BJ (cell line): Measurements from ENCODE around the gene HINT2. TPM values are rescaled to one million over a fixed set of nuclear protein-coding genes. Genes with fewer than 3 reads are reported as not detected.

Experiments
- CTCF ChIA-PET: fragments of 350-600 bp; formaldehyde crosslinking; extraction: SDS; loops from one replicate; lab custom pipeline; 2021; ENCODE audit warnings: antibody characterized with exemption, inconsistent platforms; lab: Yijun Ruan, JAX
- POLR2A ChIA-PET: fragments of 300-600 bp; sonication (Branson Sonifier 250); formaldehyde crosslinking; extraction: SDS; loops from one replicate; lab custom pipeline; 2021; ENCODE audit warnings: antibody characterized with exemption; lab: Charles Lee
- DNase-seq: peaks from one replicate; pipeline ENCODE4 v3.0.0-alpha.2; 2011; ENCODE audit warnings: low read depth
- H3K27me3 ChIP-seq: 2 replicates; pipeline ENCODE4 v1.6.0; 2011; ENCODE audit warnings: low read length; ENCODE audit not compliant: control insufficient read depth, insufficient read depth
- H3K36me3 ChIP-seq: 2 replicates; pipeline ENCODE4 v1.5.1; 2011; ENCODE audit warnings: low read length; ENCODE audit not compliant: control insufficient read depth, insufficient read depth
- H3K4me3 ChIP-seq: 2 replicates; pipeline ENCODE4 v1.5.1; 2011; ENCODE audit warnings: low read depth, mild to moderate bottlenecking, control low read depth, low read length
- CTCF ChIP-seq: IDR thresholded peaks from 2 replicates; pipeline ENCODE4 v1.5.1; 2011; ENCODE audit warnings: low read depth, mild to moderate bottlenecking, control low read depth, inconsistent platforms, low read length, moderate library complexity; ENCODE audit not compliant: insufficient read depth
- polyA plus RNA-seq: library from polyadenylated mRNA; depleted of rRNA; stranded (reverse); fragments of >200 nt; gene quantifications from 2 replicates; pipeline ENCODE4 v1.2.3, GENCODE V29; 2011

The HINT2 gene
- polyA plus RNA-seq, 1 experiment: 30.0 TPM

DNA sequence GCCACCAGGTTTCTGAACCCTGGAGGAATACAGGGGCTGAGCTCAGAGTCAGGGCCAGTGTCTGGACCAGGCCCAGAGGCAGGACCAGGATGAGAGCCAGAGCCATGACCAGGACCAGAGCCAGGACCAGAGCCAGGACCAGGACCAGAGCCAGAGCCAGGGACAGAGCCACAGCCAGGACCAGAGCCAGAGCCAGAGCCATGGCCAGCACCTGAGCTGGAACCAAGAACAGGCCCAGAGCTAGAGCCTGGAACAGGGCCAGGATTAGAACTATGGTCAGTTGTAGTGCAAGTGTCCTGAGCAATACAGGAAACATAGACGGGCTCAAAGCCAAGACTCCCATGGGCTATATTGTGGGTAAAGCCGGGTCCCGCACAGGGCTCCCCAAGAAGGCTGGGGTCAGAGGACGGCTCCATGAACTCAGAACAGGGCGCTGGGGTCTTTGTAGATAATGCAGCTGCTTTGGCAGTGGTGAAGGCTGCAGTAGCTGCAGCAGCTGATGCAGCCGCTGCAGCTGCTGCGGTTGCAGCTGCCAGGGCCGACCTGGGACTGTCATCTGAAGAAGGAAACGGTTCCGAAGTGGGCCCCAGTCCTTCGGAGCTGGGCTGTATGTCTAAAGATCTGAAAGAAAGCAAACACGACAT, 3.3 kb downstream of the HINT2 start:
- Histone ChIP-seq H3K4me3 (peak overlapping the region; percentile 48), H3K27me3 (no peaks in the 10 kb centered on the region), H3K36me3 (peaks cover 11% of the 10 kb centered on the region)
- POLR2A ChIA-PET: interaction anchor here (0.6 kb wide), 1 partner anchor 17 kb away, joined by 3 read pairs; no protein-coding TSS in a partner anchor
- CTCF ChIA-PET: interaction anchor here (0.8 to 5.0 kb wide), 6 partner anchors 16 to 99 kb away, joined by 3 to 46 read pairs (median 12); partner anchors contain the start of genes FAM221B and NPR2
- no peak for DNase-seq
- no peak for TF ChIP-seq CTCF

DNA sequence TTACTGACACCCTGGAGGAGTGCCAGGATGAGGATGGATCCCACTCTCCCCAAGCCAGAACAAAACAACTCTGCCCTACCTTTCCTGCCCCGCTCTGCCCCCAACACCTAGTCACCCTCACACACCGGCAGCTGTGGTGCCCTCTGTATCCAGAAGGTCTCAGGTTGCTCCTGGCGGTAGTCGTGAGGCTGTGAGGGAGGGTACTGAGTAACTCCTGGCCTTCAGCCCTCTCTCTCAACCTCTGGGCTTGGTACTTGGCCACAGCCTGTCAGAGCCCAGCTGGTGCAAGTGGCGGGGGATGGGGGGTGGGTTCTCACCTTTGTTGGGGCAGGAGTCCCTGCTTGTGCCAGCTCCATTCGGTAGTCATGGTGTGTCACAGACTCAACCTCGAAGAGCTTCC, 4.7 kb downstream of the HINT2 start:
- DNase-seq: no peak
- Histone ChIP-seq H3K36me3 (peaks cover 20% of the 10 kb centered on the region), H3K27me3 (no peaks in the 10 kb centered on the region), H3K4me3 (no peak overlapping the region)
- TF ChIP-seq CTCF: no peak
- POLR2A ChIA-PET: no interaction called here
- CTCF ChIA-PET: interaction anchor here (1.3 to 5.0 kb wide), 2 partner anchors 17 to 72 kb away, joined by 3 to 33 read pairs; partner anchors contain the start of gene FAM221B

- POLR2A ChIA-PET: no interaction called here
- H3K4me3 ChIP-seq: no peak overlapping the region
- no peak for DNase-seq
- peaks cover 21% of the 10 kb centered on the region for H3K36me3 ChIP-seq
- TF ChIP-seq CTCF: no peak
- CTCF ChIA-PET: interaction anchor here (1.0 to 1.3 kb wide), 2 partner anchors 18 kb away, joined by 4 read pairs; no protein-coding TSS in a partner anchor
- no peaks in the 10 kb centered on the region for H3K27me3 ChIP-seq
Observed at GRCh38 chr9:35808433-35808832, 6.4 kb downstream of the HINT2 start.

DNA sequence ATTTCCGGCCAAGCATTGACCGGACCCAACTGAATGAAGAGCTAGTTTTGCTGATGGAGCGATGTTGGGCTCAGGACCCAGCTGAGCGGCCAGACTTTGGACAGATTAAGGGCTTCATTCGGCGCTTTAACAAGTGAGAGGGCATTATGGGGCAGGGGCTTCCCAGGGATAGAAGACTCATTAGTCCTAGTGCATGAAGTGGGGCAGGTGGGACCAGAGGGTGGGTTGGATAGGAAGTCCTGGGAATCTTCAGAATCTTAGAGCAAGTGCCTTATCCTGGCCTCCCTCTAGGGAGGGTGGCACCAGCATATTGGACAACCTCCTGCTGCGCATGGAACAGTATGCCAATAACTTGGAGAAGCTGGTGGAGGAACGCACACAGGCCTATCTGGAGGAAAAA, 8.7 kb downstream of the HINT2 start:
- DNase-seq: no peak
- no peaks in the 10 kb centered on the region for H3K27me3 ChIP-seq
- peaks cover 23% of the 10 kb centered on the region for H3K36me3 ChIP-seq
- TF ChIP-seq CTCF: no peak
- CTCF ChIA-PET: interaction anchor here (1.2 to 1.5 kb wide), 4 partner anchors 16 to 76 kb away, joined by 3 to 7 read pairs (median 5); no protein-coding TSS in a partner anchor
- H3K4me3 ChIP-seq: no peak overlapping the region
- POLR2A ChIA-PET: no interaction called here

DNA sequence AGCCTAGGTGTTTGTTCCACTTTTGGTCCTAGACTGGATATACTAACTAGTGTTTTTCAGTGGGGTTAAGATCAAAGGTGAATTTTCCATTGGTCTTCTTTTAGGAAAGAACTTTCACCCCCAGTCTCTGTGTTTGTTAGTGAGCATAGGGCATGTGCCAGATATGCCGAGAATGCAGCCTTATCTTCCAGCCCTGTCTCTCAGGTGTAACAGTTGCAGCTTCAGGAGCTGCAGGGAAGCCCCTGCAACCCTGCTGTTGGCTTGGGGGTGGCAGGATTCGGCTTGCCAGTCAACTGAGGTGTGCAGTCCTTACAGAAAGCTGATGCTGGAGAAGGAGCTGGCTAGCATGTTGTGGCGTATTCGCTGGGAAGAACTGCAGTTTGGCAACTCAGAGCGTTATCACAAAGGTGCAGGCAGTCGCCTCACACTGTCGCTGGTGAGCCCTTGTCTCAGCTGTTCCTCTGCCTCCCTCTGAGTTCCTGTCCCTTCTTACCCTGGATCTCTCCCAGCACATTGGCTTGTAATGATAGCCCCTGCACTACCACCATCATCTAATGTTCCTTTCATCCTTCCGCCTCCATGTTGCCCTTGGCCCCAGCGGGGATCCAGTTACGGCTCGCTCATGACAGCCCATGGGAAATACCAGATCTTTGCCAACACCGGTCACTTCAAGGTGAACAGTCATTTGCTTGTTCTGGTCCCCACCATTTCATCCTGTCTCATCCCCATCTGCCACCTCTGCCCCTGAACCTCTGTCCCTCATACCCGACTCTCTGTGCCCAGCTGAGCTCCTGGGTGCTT, 13.3 kb downstream of the HINT2 start:
- H3K36me3 ChIP-seq: peaks cover 19% of the 10 kb centered on the region
- DNase-seq: no peak
- POLR2A ChIA-PET: no interaction called here
- CTCF ChIA-PET: interaction anchor here (1.6 to 5.4 kb wide), 3 partner anchors 12 to 97 kb away, joined by 3 to 22 read pairs (median 5); partner anchors contain the start of genes HINT2 and SPAG8
- no peak for TF ChIP-seq CTCF
- no peaks in the 10 kb centered on the region for H3K27me3 ChIP-seq
- no peak overlapping the region for H3K4me3 ChIP-seq
